ENCODE data around the gene LRFN5.

GRCh38 chr14:41868396-41868795, 261.7 kb downstream of the LRFN5 start:
- TF ChIP-seq CTCF (IDR thresholded peaks at IDR 0.05; ENCODE audit: low read depth, low read length) (no peak), MYC (IDR thresholded peaks at IDR 0.05; ENCODE audit: low read depth, low read length) (no peak), POLR2A (IDR thresholded peaks at IDR 0.05; ENCODE audit: extremely low read depth, insufficient read length) (no peak), MAX (IDR thresholded peaks at IDR 0.05; ENCODE audit: low read depth, low read length) (no peak)
